Measurements from ENCODE around the gene ITPRID1. TPM values are rescaled to one million over a fixed set of nuclear protein-coding genes. Genes with fewer than 3 reads are reported as not detected.

ITPRID1 gene
- total RNA-seq, 5 donors from 2014 or later (not counting 1 experiment from before 2014, with no cell fraction given), result not detected

GRCh38 chr7:31476941-31477677 is 36.8 kb upstream of the ITPRID1 start:
- no peaks in the 10 kb centered on the region for H3K36me3 ChIP-seq (ENCODE audit: control insufficient read depth in 2 of 2, extremely low read depth in 1 of 2, insufficient read depth in 1 of 2, low read length in 1 of 2)
- no peak for ATAC-seq (replicated peaks in 1 of 4)
- Mint-ChIP-seq H3K4me3 (no peak overlapping the region), H3K36me3 (no peaks in the 10 kb centered on the region), H3K4me1 (no peaks in the 10 kb centered on the region), H3K27me3 (peaks cover 0 to 4% of the 10 kb centered on the region in 2 donors), H3K27ac (no peak overlapping the region), H3K9me3 (peaks cover 0 to 2% (median 0%) of the 10 kb centered on the region in 3 donors)
- ChIA-PET CTCF (no interaction called here), POLR2A (no interaction called here)
- no peaks in the 10 kb centered on the region for H3K4me1 ChIP-seq (ENCODE audit: control insufficient read depth in 1 of 2, extremely low read depth in 1 of 2, insufficient read depth in 2 of 2, low read length in 2 of 2)
- no peak for DNase-seq
- no peak overlapping the region for H3K27ac ChIP-seq (ENCODE audit: low read length)
- H3K9me3 ChIP-seq, result no peaks in the 10 kb centered on the region
- H3K27me3 ChIP-seq (replicated peaks in 1 of 2; ENCODE audit: control insufficient read depth in 2 of 2, extremely low read depth in 1 of 2, insufficient read depth in 2 of 2, low read length in 1 of 2), result no peaks in the 10 kb centered on the region
- no CpG with 5 or more reads among the region's 11 CpGs for WGBS (ENCODE audit: insufficient coverage)
- H3K4me3 ChIP-seq (ENCODE audit: control insufficient read depth in 1 of 2, extremely low read depth in 1 of 2, low read length in 1 of 2), result no peak overlapping the region

GRCh38 chr7:31478018-31478417 is 35.9 kb upstream of the ITPRID1 start:
- no peaks in the 10 kb centered on the region for H3K4me1 ChIP-seq (ENCODE audit: control insufficient read depth in 1 of 2, extremely low read depth in 1 of 2, insufficient read depth in 2 of 2, low read length in 2 of 2)
- ATAC-seq (replicated peaks in 1 of 4), result no peak

GRCh38 chr7:31478721-31479120 is 35.2 kb upstream of the ITPRID1 start:
- H3K4me3 ChIP-seq (ENCODE audit: control insufficient read depth in 1 of 2, extremely low read depth in 1 of 2, low read length in 1 of 2), result no peak overlapping the region
- CTCF ChIA-PET, result no interaction called here
- no peak for DNase-seq
- Mint-ChIP-seq H3K9me3 (peaks cover 0 to 5% (median 2%) of the 10 kb centered on the region in 3 donors), H3K36me3 (no peaks in the 10 kb centered on the region), H3K27me3 (peaks cover 0 to 4% of the 10 kb centered on the region in 2 donors), H3K4me1 (no peaks in the 10 kb centered on the region), H3K27ac (no peak overlapping the region), H3K4me3 (no peak overlapping the region)
- H3K36me3 ChIP-seq (ENCODE audit: control insufficient read depth in 2 of 2, extremely low read depth in 1 of 2, insufficient read depth in 1 of 2, low read length in 1 of 2), result no peaks in the 10 kb centered on the region
- no peak overlapping the region for H3K27ac ChIP-seq (ENCODE audit: low read length)
- no peak for ATAC-seq (replicated peaks in 1 of 4)
- 40% methylated on average over 1 of the region's 6 CpGs for WGBS (ENCODE audit: insufficient coverage)
- no peaks in the 10 kb centered on the region for H3K9me3 ChIP-seq
- POLR2A ChIA-PET, result no interaction called here
- H3K4me1 ChIP-seq (ENCODE audit: control insufficient read depth in 1 of 2, extremely low read depth in 1 of 2, insufficient read depth in 2 of 2, low read length in 2 of 2), result no peaks in the 10 kb centered on the region
- no peaks in the 10 kb centered on the region for H3K27me3 ChIP-seq (replicated peaks in 1 of 2; ENCODE audit: control insufficient read depth in 2 of 2, extremely low read depth in 1 of 2, insufficient read depth in 2 of 2, low read length in 1 of 2)

More at GRCh38 chr7:31478018-31478417, 35.9 kb upstream of the ITPRID1 start:
- H3K27ac Mint-ChIP-seq, result no peak overlapping the region
- no peaks in the 10 kb centered on the region for H3K4me1 Mint-ChIP-seq
- H3K27me3 ChIP-seq (replicated peaks in 1 of 2; ENCODE audit: control insufficient read depth in 2 of 2, extremely low read depth in 1 of 2, insufficient read depth in 2 of 2, low read length in 1 of 2), result no peaks in the 10 kb centered on the region
- H3K9me3 ChIP-seq, result no peaks in the 10 kb centered on the region
- no peak overlapping the region for H3K4me3 Mint-ChIP-seq
- no CpG with 5 or more reads among the region's 3 CpGs for WGBS (ENCODE audit: insufficient coverage)
- peaks cover 0 to 5% (median 2%) of the 10 kb centered on the region in 3 donors for H3K9me3 Mint-ChIP-seq
- H3K36me3 Mint-ChIP-seq, result no peaks in the 10 kb centered on the region
- no peak overlapping the region for H3K27ac ChIP-seq (ENCODE audit: low read length)
- H3K36me3 ChIP-seq (ENCODE audit: control insufficient read depth in 2 of 2, extremely low read depth in 1 of 2, insufficient read depth in 1 of 2, low read length in 1 of 2), result no peaks in the 10 kb centered on the region
- no peak for DNase-seq
- ChIA-PET POLR2A (no interaction called here), CTCF (no interaction called here)
- no peak overlapping the region for H3K4me3 ChIP-seq (ENCODE audit: control insufficient read depth in 1 of 2, extremely low read depth in 1 of 2, low read length in 1 of 2)
- H3K27me3 Mint-ChIP-seq, result peaks cover 0 to 4% of the 10 kb centered on the region in 2 donors

- Mint-ChIP-seq H3K27me3 (no peaks in the 10 kb centered on the region), H3K36me3 (no peaks in the 10 kb centered on the region), H3K4me1 (no peaks in the 10 kb centered on the region), H3K9me3 (peaks cover 3 to 5% (median 5%) of the 10 kb centered on the region in 3 donors), H3K4me3 (no peak overlapping the region), H3K27ac (no peak overlapping the region)
- CTCF ChIA-PET, result no interaction called here
- ATAC-seq (replicated peaks in 1 of 4) (no peak), DNase-seq (no peak)
- no peaks in the 10 kb centered on the region for H3K4me1 ChIP-seq (ENCODE audit: control insufficient read depth in 1 of 2, extremely low read depth in 1 of 2, insufficient read depth in 2 of 2, low read length in 2 of 2)
- H3K27ac ChIP-seq (ENCODE audit: low read length), result no peak overlapping the region
- H3K4me3 ChIP-seq (ENCODE audit: control insufficient read depth in 1 of 2, extremely low read depth in 1 of 2, low read length in 1 of 2), result no peak overlapping the region
- WGBS (ENCODE audit: insufficient coverage), result 75% methylated on average over 6 of the region's 6 CpGs
- H3K9me3 ChIP-seq, result no peaks in the 10 kb centered on the region
- POLR2A ChIA-PET, result no interaction called here
- no peaks in the 10 kb centered on the region for H3K27me3 ChIP-seq (replicated peaks in 1 of 2; ENCODE audit: control insufficient read depth in 2 of 2, extremely low read depth in 1 of 2, insufficient read depth in 2 of 2, low read length in 1 of 2)
- no peaks in the 10 kb centered on the region for H3K36me3 ChIP-seq (ENCODE audit: control insufficient read depth in 2 of 2, extremely low read depth in 1 of 2, insufficient read depth in 1 of 2, low read length in 1 of 2)
Measured at GRCh38 chr7:31487071-31487470, 26.8 kb upstream of the ITPRID1 start.

- no peak for DNase-seq
- Mint-ChIP-seq H3K27ac (no peak overlapping the region), H3K4me1 (no peaks in the 10 kb centered on the region), H3K4me3 (no peak overlapping the region), H3K36me3 (no peaks in the 10 kb centered on the region), H3K27me3 (no peaks in the 10 kb centered on the region), H3K9me3 (peaks cover 2 to 5% (median 3%) of the 10 kb centered on the region in 3 donors)
- ATAC-seq (replicated peaks in 1 of 4), result no peak
- H3K4me3 ChIP-seq (ENCODE audit: control insufficient read depth in 1 of 2, extremely low read depth in 1 of 2, low read length in 1 of 2), result no peak overlapping the region
- H3K27me3 ChIP-seq (replicated peaks in 1 of 2; ENCODE audit: control insufficient read depth in 2 of 2, extremely low read depth in 1 of 2, insufficient read depth in 2 of 2, low read length in 1 of 2), result no peaks in the 10 kb centered on the region
- no peak overlapping the region for H3K27ac ChIP-seq (ENCODE audit: low read length)
- H3K36me3 ChIP-seq (ENCODE audit: control insufficient read depth in 2 of 2, extremely low read depth in 1 of 2, insufficient read depth in 1 of 2, low read length in 1 of 2), result no peaks in the 10 kb centered on the region
- ChIA-PET CTCF (no interaction called here), POLR2A (no interaction called here)
- no peaks in the 10 kb centered on the region for H3K4me1 ChIP-seq (ENCODE audit: control insufficient read depth in 1 of 2, extremely low read depth in 1 of 2, insufficient read depth in 2 of 2, low read length in 2 of 2)
- no peaks in the 10 kb centered on the region for H3K9me3 ChIP-seq
- WGBS (ENCODE audit: insufficient coverage), result no CpG with 5 or more reads among the region's 1 CpG
Measured at GRCh38 chr7:31487476-31487875, 26.4 kb upstream of the ITPRID1 start.

GRCh38 chr7:31488562-31489203 is 25.2 kb upstream of the ITPRID1 start:
- H3K4me3 Mint-ChIP-seq, result no peak overlapping the region
- WGBS (ENCODE audit: insufficient coverage), result 23% methylated on average over 13 of the region's 15 CpGs
- H3K27me3 Mint-ChIP-seq, result no peaks in the 10 kb centered on the region
- no peak overlapping the region for H3K27ac ChIP-seq (ENCODE audit: low read length)
- no peaks in the 10 kb centered on the region for H3K9me3 ChIP-seq
- ChIA-PET POLR2A (interaction anchor here in 1 of 2 donors (0.7 kb wide), 1 partner anchor 144 kb away, joined by 4 read pairs; no protein-coding TSS in a partner anchor), CTCF (no interaction called here)
- no peaks in the 10 kb centered on the region for H3K4me1 ChIP-seq (ENCODE audit: control insufficient read depth in 1 of 2, extremely low read depth in 1 of 2, insufficient read depth in 2 of 2, low read length in 2 of 2)
- DNase-seq (peak in 3 of 35 experiments; percentile 0 to 3 (median 2)), ATAC-seq (replicated peaks in 1 of 4) (no peak)
- H3K4me1 Mint-ChIP-seq, result no peaks in the 10 kb centered on the region
- H3K36me3 Mint-ChIP-seq, result no peaks in the 10 kb centered on the region
- no peaks in the 10 kb centered on the region for H3K27me3 ChIP-seq (replicated peaks in 1 of 2; ENCODE audit: control insufficient read depth in 2 of 2, extremely low read depth in 1 of 2, insufficient read depth in 2 of 2, low read length in 1 of 2)
- H3K36me3 ChIP-seq (ENCODE audit: control insufficient read depth in 2 of 2, extremely low read depth in 1 of 2, insufficient read depth in 1 of 2, low read length in 1 of 2), result no peaks in the 10 kb centered on the region
- peaks cover 3 to 5% (median 4%) of the 10 kb centered on the region in 3 donors for H3K9me3 Mint-ChIP-seq
- no peak overlapping the region for H3K27ac Mint-ChIP-seq
- H3K4me3 ChIP-seq (ENCODE audit: control insufficient read depth in 1 of 2, extremely low read depth in 1 of 2, low read length in 1 of 2), result no peak overlapping the region
